H1 (cell line): ENCODE results near the gene NEDD4. TPM values are rescaled to one million over a fixed set of nuclear protein-coding genes. Genes with fewer than 3 reads are reported as not detected.

Experiments used
- ASH2L ChIP-seq: fragments of 200-600, 300-600 bp; sonication (generic); IDR thresholded peaks from one replicate; pipeline ENCODE4 v1.7.1; 2017; ENCODE audit warnings: low read length
- BRCA1 ChIP-seq: IDR thresholded peaks from 2 replicates; pipeline ENCODE4 v1.6.1; 2012; ENCODE audit warnings: low read depth, low read length, improper control_type of control experiment
- HDAC2 ChIP-seq, 2 experiments: fragments of 300-600 bp in 1 of 2; sonication (generic) in 1 of 2; IDR thresholded peaks; 2 replicates each; pipeline ENCODE4 v1.6.1; 2011 to 2012; ENCODE audit warnings: low read depth in 2 of 2, low read length in 2 of 2, mild to moderate bottlenecking in 2 of 2, moderate library complexity in 2 of 2, borderline replicate concordance in 1 of 2, inconsistent platforms in 1 of 2
- HDAC6 ChIP-seq: IDR thresholded peaks from one replicate; pipeline ENCODE4 v1.7.1; 2012; ENCODE audit warnings: low read depth, mild to moderate bottlenecking, inconsistent platforms, low read length, moderate library complexity
- polyA plus RNA-seq, 7 experiments: library from polyadenylated mRNA; depleted of rRNA in 3 of 7; stranded (reverse) in 5 of 7; unstranded in 2 of 7; fragments of >200 nt in 5 of 7; fragments of 200-250 nt in 2 of 7; gene quantifications; 1 replicate in 5 of 7; 2 replicates in 1 of 7; 4 replicates in 1 of 7; pipeline versions ENCODE4 v1.2.1 to v1.2.3, GENCODE V29; 2011 to 2013; ENCODE audit warnings: missing spikeins in 2 of 7, mixed read lengths in 2 of 7
- total RNA-seq: library from RNA; stranded (reverse); fragmentation: NEBNext Ultra II Directional; extraction: Animal tissue kit (Norgen Biotek cat#: 25700); gene quantifications from 2 replicates; pipeline ENCODE4 v1.2.1, GENCODE V29; 2021
- TF ChIP-seq, protein P1 (sequence below): IDR thresholded peaks from 2 replicates; pipeline ENCODE4 v1.6.1; 2012; ENCODE audit warnings: inconsistent platforms

The NEDD4 gene
- total and polyA plus RNA-seq, 2 of the 8 experiments (the other 6 are each of a cell fraction or from before 2014, with no cell fraction given): 0.95 to 3.9 TPM

DNA sequence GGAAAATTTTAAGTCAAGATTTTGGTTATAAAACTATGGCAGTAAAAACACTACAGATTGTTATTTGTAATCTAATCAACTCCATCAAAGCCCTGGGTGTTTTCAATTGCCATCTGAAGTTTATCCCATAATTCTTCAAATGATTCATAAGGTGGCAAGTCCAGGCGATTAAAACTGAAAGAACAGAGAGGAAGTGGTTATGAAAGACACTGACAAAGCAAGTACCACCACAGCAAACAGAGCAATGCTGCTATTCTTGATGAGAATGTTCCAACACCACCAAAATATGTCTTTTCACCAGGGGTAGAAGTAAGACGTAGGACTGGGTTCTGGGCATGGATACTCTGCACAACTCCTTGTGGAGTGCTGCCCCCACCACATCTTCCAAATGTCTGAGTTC lies 163.6 kb downstream of the NEDD4 start (continued):
- TF ChIP-seq BRCA1 (no peak), HDAC6 (no peak), HDAC2 (IDR thresholded peaks at IDR 0.05; ENCODE audit: borderline replicate concordance in 1 of 2, low read depth in 2 of 2, low read length in 2 of 2) (no peak), ASH2L (no peak)
- TF ChIP-seq, protein P1, sequence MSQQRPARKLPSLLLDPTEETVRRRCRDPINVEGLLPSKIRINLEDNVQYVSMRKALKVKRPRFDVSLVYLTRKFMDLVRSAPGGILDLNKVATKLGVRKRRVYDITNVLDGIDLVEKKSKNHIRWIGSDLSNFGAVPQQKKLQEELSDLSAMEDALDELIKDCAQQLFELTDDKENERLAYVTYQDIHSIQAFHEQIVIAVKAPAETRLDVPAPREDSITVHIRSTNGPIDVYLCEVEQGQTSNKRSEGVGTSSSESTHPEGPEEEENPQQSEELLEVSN: no peak
